ENCODE data around the gene ANKS1B.
A peak's percentile ranks its signal among the peaks of the same experiment; 100 is the strongest.

Gene ANKS1B

DNA sequence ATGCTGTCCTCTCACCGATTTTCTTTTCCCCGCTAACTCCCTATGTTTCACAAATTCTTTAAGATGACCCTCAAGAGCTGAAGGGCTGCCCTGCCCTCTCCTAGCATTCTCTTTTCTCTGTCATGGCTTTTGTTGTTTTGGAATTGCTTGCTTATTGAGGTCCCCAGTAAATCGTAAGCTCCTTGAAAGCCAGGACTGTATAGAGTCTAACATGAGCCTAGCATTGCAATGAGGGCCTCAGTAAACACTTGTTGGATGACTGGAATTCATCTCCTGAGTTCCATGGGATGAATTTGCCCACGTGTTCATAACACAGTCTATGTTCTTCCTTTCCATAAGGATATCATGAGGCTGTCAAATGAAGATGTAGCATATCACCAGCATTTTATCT, 1247.4 kb downstream of the ANKS1B start:
- ATAC-seq: no peak
- TF ChIP-seq ZFP30 (CRISPR knock-in tag; IDR thresholded peaks at IDR 0.05): no peak
- no peak for TF ChIP-seq GLIS3 (CRISPR knock-in tag; IDR thresholded peaks at IDR 0.05)
- TF ChIP-seq, protein P1, sequence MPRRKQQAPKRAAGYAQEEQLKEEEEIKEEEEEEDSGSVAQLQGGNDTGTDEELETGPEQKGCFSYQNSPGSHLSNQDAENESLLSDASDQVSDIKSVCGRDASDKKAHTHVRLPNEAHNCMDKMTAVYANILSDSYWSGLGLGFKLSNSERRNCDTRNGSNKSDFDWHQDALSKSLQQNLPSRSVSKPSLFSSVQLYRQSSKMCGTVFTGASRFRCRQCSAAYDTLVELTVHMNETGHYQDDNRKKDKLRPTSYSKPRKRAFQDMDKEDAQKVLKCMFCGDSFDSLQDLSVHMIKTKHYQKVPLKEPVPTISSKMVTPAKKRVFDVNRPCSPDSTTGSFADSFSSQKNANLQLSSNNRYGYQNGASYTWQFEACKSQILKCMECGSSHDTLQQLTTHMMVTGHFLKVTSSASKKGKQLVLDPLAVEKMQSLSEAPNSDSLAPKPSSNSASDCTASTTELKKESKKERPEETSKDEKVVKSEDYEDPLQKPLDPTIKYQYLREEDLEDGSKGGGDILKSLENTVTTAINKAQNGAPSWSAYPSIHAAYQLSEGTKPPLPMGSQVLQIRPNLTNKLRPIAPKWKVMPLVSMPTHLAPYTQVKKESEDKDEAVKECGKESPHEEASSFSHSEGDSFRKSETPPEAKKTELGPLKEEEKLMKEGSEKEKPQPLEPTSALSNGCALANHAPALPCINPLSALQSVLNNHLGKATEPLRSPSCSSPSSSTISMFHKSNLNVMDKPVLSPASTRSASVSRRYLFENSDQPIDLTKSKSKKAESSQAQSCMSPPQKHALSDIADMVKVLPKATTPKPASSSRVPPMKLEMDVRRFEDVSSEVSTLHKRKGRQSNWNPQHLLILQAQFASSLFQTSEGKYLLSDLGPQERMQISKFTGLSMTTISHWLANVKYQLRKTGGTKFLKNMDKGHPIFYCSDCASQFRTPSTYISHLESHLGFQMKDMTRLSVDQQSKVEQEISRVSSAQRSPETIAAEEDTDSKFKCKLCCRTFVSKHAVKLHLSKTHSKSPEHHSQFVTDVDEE (CRISPR knock-in tag; IDR thresholded peaks at IDR 0.05): no peak
- TF ChIP-seq ZNF565 (CRISPR knock-in tag; conservative IDR thresholded peaks at IDR 0.05; ENCODE audit: low read depth): no peak
- TF ChIP-seq OSR1 (CRISPR knock-in tag; IDR thresholded peaks at IDR 0.05): no peak
- TF ChIP-seq ARNTL (CRISPR knock-in tag; IDR thresholded peaks at IDR 0.05; ENCODE audit: borderline replicate concordance, low read depth): no peak
- TF ChIP-seq, protein P2, sequence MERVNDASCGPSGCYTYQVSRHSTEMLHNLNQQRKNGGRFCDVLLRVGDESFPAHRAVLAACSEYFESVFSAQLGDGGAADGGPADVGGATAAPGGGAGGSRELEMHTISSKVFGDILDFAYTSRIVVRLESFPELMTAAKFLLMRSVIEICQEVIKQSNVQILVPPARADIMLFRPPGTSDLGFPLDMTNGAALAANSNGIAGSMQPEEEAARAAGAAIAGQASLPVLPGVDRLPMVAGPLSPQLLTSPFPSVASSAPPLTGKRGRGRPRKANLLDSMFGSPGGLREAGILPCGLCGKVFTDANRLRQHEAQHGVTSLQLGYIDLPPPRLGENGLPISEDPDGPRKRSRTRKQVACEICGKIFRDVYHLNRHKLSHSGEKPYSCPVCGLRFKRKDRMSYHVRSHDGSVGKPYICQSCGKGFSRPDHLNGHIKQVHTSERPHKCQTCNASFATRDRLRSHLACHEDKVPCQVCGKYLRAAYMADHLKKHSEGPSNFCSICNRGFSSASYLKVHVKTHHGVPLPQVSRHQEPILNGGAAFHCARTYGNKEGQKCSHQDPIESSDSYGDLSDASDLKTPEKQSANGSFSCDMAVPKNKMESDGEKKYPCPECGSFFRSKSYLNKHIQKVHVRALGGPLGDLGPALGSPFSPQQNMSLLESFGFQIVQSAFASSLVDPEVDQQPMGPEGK (CRISPR knock-in tag; IDR thresholded peaks at IDR 0.05; ENCODE audit: borderline replicate concordance): no peak
- no peak for TF ChIP-seq ESRRG (CRISPR knock-in tag; IDR thresholded peaks at IDR 0.05)
- TF ChIP-seq RARB (CRISPR knock-in tag; IDR thresholded peaks at IDR 0.05): no peak
- TF ChIP-seq ZFP3 (CRISPR knock-in tag; IDR thresholded peaks at IDR 0.05): no peak
- no peak for TF ChIP-seq ISL1 (CRISPR knock-in tag; IDR thresholded peaks at IDR 0.05)
- TF ChIP-seq PPARA (CRISPR knock-in tag; IDR thresholded peaks at IDR 0.05; ENCODE audit: borderline replicate concordance): no peak
- no peak for TF ChIP-seq ZNF8 (CRISPR knock-in tag; IDR thresholded peaks at IDR 0.05)
- TF ChIP-seq TOX (CRISPR knock-in tag; IDR thresholded peaks at IDR 0.05; ENCODE audit: borderline replicate concordance): no peak
- TF ChIP-seq ZC3H10 (CRISPR knock-in tag; IDR thresholded peaks at IDR 0.05): no peak
- TF ChIP-seq, protein P3, sequence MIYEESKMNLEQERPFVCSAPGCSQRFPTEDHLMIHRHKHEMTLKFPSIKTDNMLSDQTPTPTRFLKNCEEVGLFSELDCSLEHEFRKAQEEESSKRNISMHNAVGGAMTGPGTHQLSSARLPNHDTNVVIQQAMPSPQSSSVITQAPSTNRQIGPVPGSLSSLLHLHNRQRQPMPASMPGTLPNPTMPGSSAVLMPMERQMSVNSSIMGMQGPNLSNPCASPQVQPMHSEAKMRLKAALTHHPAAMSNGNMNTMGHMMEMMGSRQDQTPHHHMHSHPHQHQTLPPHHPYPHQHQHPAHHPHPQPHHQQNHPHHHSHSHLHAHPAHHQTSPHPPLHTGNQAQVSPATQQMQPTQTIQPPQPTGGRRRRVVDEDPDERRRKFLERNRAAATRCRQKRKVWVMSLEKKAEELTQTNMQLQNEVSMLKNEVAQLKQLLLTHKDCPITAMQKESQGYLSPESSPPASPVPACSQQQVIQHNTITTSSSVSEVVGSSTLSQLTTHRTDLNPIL (CRISPR knock-in tag; IDR thresholded peaks at IDR 0.05; ENCODE audit: low read depth): no peak
- TF ChIP-seq, protein P4, sequence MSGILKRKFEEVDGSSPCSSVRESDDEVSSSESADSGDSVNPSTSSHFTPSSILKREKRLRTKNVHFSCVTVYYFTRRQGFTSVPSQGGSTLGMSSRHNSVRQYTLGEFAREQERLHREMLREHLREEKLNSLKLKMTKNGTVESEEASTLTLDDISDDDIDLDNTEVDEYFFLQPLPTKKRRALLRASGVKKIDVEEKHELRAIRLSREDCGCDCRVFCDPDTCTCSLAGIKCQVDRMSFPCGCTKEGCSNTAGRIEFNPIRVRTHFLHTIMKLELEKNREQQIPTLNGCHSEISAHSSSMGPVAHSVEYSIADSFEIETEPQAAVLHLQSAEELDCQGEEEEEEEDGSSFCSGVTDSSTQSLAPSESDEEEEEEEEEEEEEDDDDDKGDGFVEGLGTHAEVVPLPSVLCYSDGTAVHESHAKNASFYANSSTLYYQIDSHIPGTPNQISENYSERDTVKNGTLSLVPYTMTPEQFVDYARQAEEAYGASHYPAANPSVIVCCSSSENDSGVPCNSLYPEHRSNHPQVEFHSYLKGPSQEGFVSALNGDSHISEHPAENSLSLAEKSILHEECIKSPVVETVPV (CRISPR knock-in tag; IDR thresholded peaks at IDR 0.05): no peak
- TF ChIP-seq CSDC2 (CRISPR knock-in tag; IDR thresholded peaks at IDR 0.05): no peak
- TF ChIP-seq SNAI2 (CRISPR knock-in tag; IDR thresholded peaks at IDR 0.05): no peak
- TF ChIP-seq, protein P5, sequence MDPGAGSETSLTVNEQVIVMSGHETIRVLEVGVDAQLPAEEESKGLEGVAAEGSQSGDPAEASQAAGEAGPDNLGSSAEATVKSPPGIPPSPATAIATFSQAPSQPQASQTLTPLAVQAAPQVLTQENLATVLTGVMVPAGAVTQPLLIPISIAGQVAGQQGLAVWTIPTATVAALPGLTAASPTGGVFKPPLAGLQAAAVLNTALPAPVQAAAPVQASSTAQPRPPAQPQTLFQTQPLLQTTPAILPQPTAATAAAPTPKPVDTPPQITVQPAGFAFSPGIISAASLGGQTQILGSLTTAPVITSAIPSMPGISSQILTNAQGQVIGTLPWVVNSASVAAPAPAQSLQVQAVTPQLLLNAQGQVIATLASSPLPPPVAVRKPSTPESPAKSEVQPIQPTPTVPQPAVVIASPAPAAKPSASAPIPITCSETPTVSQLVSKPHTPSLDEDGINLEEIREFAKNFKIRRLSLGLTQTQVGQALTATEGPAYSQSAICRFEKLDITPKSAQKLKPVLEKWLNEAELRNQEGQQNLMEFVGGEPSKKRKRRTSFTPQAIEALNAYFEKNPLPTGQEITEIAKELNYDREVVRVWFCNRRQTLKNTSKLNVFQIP (CRISPR knock-in tag; IDR thresholded peaks at IDR 0.05; ENCODE audit: borderline replicate concordance, low read depth): no peak

DNA sequence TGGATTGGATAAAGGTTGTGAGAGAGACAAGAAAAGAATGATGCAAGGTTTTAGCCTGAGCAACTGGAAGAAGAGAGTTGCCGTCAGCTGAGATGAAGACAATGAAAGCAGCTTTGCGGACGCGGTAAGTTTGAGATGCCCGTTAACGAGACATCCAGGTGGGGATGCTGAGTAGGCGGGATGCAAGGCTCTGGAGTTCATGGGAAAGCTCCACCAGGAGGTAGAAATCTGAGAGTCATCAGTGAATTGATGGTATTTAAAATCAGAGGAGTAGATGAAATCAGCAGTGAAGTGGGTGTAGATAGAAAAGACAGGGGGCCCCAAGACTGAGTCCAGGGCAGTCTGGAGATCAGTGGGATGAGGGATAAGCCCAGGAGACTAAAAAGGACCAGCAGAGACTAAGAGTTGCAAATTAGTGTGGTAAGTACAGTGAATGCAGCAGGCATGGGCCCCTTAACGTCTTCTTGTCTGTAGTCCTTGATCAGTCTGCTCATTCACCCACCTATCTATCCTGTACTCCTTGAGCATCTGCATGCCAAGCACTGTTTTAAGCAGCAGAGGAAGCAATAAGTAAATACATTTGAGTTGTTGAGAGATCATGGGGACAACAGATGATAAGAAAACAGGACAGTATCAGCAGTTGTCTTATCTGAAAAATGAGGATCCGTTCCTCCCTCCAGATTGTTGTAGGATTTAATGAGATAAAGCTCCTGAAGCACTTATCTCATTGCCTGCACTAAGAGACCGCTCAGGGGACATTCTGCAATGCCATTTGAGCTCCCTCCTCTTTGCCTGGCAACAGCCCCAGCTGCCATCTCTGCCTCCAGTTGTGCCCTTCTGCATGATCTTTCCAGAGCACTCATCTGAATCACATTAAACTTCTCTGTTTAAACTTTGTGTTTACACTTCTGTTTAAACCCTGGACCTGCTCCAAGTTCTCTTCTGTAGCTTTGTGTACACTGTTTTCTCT, 1248.1 kb downstream of the ANKS1B start:
- peak; percentile 52 for ATAC-seq
- TF ChIP-seq, protein P1 (CRISPR knock-in tag; IDR thresholded peaks at IDR 0.05): peak; percentile 64; the same call in 1 of the 2 replicates
- TF ChIP-seq ZNF565 (CRISPR knock-in tag; conservative IDR thresholded peaks at IDR 0.05; ENCODE audit: low read depth): no peak
- peak; percentile 64; the same call in 1 of the 2 replicates for TF ChIP-seq TCF4 (CRISPR knock-in tag; IDR thresholded peaks at IDR 0.05; ENCODE audit: borderline replicate concordance)
- TF ChIP-seq GLIS3 (CRISPR knock-in tag; IDR thresholded peaks at IDR 0.05): no peak
